GM21786 (cell line): ENCODE data around the gene DPM2.

ENCODE experiments used
- ATAC-seq: cut with Tn5 transposase; IDR thresholded peaks from one replicate; pipeline ENCODE4 v1.9.1; 2021; ENCODE audit not compliant: unreplicated experiment

DPM2 gene, protein sequence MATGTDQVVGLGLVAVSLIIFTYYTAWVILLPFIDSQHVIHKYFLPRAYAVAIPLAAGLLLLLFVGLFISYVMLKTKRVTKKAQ

DNA sequence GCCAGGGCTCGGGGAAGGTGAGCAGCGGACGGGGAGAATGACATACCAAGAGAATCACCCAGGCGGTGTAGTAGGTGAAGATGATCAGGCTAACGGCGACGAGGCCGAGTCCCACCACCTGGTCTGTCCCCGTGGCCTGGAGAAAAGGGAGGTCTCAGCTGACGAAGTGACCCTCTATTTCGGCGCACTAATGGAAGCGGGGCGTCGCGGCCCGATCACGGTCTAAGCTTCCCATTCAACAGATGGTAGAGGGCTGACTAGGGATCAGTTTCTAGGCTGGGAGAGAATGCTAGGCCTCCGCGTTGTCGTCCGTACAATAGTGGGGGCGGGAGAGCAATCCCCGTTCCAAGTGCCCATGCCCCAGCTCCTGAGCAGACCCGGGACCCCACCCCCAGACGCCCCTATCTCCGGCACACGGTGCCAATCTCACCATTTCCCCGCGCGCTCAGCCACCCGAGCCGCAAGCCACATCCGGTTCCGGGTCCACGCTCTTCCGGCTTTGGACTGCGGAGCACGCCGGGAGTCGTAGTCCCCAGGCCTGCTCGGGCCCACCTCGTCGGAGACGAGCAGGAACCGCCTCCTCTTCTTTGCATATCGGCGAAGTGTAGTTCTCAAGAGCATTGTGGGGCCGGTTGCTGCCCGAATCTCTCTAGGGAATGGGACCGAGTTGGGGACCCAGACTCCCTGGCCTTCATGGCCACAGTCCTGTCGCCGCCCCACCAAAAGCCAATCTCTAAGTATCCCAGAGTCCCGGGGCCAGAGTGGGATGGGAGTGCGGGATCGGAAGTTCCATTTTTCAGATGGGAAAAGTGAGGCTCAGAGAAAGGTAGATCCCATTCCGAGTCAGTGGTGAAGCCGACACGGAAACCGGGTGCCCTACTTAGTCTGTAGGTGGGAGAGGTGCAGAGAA is at the start of gene DPM2:
TSS of gene DPM2 (minus strand) at position 467 of the 910 bp plus-strand sequence. CDS start at position 433, 34 bp downstream.
- peak; percentile 94 for ATAC-seq

DNA sequence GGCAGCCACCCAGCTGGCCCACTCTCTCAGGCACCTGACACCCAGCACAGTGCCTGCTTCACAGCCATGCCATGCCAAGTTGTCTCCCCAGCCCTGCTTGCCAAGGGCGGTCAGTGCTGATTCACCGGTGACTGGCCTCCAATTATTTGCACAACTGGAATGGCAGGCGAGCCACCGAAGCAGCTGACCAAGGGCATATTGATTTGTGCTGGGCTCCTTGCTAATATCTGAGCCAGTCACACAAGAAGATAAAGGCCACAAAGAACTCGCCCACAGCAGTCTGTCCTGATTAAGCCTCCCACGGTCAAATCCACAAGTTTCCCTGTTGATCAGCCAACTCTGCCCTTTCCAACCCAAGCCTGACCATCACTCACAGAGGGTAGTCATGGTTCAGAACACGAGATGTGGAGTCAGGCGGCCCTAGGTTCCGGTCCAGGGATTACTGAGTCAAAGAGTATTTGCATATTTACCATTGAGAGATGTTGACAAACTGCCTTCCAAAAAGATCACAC is 49.5 kb upstream of the DPM2 start:
- no peak for ATAC-seq

DNA sequence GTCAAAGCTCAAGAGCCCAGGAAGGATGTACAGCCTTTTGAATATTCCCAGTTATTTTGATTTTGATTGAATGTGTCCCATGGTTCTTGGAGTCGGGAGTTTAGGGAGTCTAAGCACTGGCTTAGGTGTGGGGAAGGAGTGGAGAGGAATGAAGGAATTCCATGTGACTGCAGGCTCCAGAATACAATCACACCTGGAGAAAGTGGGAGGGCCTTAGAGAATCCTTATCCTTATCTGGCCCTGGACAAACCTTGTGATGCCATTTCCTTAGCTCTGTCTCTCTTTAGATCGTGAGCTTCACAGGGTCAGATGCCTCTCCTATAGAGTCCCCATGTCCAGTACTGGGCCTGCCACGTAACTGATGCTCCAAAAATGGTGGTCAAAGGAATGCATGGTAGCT is 47.4 kb upstream of the DPM2 start:
- ATAC-seq = no peak

DNA sequence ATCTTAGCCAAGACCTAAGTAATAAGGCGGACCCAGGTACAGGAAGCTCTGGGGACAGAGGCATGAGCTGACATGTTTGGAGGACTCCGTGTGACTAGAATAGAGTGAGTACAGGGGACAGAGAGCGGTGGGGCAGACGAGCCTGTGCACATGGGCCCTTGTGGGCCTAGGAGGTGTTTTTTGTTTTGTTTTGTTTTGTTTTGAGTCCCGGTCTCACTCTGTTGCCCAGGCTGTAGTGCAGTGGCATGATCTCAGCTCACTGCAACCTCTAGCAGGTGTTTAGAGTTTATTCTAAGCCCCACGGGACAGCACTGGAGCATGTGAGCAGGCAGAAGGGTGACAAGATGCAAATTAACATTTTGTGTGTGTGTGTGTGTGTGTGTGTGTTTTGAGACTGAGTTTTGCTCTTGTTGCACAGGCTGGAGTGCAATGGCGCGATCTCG is 46.2 kb upstream of the DPM2 start:
- ATAC-seq = peak; percentile 30

DNA sequence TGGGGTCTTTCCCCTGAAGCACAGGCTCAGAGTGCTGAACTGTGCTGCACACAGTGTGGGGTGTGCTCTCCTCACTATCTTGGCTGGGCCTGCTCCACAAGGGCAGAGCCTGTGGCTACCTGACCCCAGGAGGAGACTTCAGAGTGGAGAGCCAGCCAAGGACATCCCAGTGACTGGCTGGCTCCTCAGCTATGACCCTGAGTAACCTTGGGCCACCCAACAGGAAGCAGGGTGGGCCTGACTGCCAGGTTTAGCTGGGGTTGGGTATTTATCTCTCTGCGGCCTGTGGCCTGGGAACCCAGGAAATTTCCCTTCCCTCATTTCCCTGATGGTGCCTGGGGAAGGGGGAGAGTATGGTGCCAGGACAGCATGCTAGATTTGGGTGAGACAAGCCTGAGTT is 45.3 kb upstream of the DPM2 start:
- ATAC-seq = no peak

DNA sequence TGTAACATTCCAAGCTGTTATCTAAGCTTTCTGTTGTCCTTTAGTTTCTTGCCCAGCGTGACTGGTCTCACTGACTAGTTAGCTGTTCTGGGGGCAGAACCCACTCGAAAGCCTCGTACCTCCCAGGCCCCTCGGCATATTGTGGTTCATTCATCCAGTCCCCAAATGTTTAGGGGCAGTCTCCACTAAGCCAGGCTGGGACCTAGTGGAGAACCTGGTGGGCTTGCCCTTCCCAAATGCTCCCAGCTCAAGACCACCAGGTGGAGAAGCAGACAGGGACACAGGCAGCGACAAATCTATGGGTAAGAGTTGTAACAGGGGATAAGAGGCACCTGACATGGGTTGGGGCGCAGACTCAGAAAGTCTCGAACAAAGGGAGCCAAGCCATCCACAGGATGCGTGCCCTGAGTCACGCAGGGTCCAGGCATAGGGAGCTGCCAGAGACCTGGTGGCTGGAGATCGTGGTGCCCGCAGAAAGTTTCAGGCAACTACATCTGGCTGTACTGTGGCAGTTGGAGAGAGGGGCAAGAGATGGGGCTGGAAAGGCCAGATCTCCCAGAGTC is 44.0 kb upstream of the DPM2 start:
- no peak for ATAC-seq

DNA sequence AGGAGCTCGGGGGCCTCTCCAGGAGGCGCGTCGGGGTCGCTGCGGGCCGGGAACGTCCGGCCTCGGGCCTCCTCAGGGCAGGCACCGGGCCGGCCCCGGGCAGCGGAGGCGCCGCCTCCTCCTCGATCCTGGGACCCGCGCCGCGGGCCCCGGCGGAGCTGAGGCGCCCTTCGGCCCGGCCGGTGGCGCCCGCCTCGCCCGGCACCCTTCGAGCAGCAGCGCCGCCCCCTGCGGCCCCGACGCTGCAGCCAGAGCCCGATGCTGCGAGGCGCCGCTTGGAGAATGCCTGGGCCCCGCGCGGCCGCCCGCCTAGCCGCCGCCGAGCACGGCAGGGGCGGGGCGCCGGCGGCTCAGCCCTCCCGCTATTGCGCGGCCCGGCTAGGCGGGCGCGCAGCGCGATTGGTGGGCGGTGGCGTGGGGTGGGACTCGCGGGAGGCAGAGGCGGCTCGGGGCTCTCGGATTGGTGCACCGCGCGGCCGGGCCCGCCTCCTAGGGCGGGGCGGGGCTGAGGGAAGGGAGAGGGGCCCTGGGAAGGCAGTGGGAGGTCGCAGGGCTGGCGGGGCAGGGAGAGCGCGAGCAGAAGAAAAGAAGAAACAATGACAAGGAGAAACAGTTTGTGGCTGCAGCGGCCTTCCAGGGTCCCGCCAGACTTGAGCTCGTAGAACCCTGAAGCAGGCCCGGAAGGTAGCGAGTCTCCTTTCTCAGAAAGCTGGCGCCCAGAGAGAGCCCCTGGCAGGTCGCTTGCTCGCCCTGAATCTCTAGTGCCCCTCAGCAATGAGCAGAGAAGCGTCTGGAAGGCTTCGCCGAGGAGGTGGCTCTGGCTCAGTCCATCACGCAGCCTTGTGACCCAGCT is 43.3 kb upstream of the DPM2 start, which contains the start of gene EEIG1:
TSS of gene EEIG1 (minus strand) at position 284 of the 853 bp plus-strand sequence. CDS start 852 bp downstream, outside the sequence.
- ATAC-seq = peak; percentile 67

DNA sequence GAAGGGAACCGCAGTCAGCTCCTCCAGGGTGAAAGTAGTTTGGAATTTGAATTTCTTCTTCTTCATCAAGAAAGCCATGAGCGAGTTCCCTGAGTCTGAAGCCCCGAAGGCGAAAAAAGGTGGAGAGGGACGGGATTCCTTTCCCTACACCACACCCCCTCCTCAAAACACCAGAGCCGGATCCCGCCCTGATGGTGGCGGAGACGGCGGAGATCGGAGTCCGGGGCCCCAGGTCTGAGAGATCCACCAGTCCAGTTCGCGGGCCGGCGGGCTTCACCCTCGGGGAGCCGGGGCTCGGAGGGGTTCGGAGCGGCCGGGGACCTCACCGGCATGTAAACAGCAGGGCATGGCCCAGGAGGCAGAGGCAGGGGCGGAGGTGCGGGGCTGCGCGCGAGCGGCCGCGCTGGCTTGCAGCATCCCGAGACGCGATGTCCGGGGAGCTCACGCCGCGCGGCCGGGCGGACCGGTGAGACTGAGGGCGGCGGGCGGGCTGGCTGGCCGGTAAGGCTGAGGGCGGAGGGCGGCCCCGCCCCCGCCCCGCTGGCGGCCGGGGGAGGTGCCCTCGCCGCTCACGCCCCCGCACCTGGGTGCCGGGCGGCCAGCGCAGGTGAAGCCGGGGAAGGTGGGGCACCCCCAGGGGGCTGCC is 42.5 kb upstream of the DPM2 start:
- peak; percentile 21 for ATAC-seq

DNA sequence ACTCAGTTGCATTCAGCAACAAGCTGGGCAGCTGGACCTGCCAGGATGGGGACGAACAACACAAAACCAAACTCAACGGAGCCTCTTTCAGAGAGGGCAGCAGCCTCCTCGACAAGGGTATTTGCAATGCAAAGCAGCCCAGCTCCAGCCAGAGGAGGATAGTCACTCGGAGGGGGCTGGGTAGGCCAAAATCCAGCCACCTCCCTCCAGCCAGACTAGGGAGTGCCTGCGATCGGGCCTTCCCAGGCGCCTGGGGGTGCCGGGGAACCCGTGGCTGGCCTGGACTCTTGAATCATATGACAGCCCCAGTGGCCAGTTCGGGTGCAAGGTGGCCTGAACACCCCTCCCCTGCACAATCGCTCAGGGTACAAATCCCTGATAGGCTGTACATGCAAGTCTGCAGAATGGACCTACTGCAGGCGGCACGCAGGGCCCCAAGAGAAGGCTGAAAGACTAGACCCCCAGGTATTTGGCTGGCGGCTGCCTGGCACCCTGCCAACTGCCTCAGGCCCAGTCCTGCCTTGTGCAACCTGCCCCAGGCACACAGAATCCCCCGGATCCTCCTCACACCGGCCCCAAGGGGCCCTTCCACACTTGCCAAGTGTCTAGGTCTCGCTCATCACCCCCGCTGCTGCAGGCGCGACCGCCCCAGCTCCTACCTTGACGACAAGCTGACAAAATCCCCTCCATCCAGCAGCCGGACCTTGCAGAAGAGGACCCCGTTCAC is 41.8 kb upstream of the DPM2 start:
- no peak for ATAC-seq

DNA sequence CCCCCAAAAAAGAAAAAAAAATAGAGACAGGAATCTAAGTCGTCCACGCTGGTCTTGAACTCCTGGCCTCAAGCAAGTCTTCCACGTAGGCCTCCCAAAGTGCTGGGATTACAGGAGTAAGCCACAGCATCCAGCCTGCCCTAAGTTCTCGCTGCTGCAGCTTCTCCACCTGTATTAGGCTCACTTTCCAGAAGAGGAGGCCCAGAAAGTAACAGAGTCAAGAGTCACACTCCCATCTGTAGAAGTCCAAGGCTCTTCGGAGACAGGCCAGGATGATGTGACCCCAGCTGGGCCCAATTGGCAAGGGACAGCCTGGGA is 41.3 kb upstream of the DPM2 start:
- ATAC-seq = no peak

DNA sequence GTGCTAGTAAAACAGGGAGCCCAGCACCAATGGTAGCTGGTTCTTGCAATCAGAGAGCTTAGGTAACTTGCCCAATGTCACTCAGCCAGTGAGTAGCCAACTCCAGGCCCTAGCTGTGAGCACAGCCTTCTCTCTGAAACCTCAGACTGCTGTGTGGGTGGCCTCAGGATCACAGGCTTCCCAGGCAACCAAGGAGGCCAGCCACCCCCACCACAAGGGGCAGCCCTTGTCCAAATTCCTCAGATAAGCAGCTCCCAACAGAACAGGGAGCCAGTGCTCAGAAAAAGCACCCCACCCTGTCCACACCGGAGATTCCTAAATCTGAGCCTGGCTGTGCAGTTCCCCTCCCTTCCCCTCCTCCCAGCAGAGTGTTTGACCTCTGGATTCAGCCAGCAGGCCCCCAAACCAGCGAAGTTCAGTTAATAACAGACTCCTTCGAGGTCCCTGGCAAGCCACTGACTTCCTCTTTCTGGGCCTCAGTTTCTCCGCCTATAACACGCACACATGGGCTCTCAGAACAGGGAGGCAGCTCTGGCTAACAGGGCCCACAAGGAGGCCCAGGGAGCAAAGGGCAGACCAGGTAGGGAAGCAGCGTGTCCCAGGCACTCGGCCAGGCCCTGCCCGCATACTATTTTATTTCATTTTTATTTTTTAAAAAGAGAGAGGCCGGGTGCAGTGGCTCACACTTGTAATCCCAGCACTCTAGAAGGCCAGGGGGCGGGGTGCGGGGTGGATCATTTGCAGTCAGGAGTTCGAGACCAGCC is 40.4 kb upstream of the DPM2 start:
- no peak for ATAC-seq

DNA sequence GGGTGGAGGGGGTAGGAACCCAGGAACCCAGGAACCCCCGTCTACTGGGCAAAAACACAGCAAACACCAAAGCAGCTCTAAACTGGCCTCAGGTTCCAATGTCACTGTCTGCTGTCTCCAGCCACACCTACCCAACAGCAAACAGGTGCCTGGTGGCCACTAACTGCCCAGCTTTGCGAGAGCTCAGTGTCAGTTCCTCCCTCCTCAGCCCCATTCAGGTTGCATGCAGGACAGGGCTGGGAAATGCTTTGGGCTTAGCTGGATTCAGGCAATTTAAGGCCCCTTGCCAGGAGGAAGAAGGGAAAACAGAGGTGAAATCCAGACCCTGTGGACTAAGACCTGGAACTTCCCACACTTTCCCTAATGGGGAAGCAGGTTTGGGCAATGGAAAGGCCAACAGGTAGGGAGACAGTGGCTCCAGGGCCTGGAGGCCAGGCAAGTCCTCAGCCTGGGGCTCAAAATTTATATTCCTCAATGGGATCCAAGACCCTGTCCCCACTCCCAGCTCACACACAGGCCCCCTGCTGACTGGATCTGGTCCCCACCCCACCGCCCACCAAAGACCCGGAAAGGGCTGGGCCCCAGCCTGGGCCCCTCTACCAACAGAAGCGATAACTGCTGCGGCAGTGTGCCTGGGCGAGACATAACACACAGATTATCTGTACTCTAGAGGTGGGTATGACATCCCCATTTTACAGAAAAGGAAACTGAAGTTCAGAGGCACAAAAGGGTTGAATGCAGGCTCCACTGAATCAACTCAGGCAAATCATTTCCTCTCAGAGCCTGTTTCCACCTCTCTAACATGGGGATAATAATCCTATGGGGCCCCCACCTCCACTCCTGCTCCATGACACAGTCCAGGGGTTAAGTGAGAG is 39.6 kb upstream of the DPM2 start:
- no peak for ATAC-seq

DNA sequence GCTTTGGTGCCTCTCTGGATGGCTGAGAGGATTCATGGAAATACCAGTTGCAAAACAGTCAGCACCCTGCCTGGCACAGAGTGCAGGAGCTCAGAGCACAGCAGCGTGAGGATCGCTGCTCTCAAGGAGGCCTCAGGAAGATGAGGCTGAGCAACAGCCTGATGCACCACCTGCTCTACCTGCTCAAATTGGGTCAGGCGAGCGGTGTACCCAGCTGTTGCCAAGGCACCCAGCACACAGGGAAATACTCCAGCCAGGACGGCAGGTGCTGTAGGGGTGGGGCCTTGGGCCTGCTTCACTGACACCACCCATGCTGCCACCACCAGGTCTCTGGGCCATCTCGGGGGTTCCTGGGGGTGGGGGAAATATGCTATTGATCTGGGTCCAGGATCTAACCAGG is 38.8 kb upstream of the DPM2 start:
- no peak for ATAC-seq

DNA sequence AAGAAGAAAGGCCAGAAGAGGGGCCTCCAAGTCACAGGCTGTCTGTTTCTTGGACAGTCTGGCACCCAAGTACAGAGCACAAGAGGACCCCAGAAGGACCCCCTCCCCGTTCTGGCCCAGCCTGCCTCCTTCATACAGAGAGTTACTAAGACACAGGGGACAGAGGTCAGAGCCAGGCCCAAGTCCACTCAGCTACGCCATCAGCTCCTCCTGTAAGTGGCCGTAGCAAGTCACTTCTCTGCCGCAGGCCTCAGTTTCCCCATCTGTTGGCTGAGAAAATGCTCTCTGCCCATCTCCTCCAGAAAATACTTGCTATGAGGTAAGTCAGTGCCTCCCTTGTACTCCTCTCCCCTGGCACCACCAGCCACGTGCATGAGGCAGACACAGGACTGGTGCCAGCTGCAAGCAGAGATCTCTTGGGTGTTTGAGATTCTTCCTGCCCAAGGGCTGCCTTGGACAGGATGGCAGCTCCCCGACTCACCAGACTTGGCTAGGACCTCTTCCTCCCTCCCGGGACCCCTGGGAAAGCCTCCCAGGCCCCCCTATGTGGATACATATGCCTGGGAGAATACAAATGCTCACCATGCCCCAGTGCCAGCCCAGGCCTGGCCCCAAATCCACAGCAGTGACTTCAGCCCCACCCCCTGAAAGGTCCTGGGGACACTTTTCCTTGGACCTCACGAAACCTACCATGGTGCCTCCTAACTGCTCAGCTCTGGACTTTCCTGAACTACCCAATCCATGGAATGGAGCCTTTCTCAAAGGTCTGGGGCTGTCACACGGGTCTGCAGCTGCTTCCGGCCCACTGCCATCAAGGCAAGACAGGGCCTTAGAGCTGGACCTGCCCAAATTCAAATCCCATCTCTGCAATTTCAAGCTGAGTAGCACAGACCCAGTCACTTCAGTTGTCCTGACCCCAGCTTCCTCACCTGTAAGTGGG is 38.0 kb upstream of the DPM2 start:
- no peak for ATAC-seq

DNA sequence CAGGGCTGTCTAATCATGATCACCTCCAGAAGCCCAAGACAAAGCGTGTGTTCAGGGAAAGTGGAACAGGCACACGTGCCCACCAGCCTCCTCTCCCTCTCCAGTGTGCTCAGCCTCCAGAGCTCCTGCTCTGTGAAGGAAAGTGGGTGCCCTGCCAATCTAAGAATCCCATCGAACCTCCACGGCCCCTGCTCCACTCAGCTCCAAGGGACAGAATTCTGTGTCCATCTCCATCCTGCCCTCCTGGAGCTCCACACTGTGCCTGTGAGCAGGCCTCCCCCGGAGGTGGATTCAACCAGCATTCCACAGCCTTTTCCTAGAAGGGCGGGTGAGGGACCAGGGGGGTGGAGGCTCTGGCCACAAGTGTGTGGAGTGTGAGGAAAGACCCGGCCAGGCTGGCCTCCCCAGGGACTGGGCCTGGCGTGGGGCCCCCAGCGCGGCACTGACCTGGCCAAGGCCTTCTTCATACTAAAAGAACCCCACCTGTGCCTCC is 37.2 kb upstream of the DPM2 start:
- no peak for ATAC-seq

DNA sequence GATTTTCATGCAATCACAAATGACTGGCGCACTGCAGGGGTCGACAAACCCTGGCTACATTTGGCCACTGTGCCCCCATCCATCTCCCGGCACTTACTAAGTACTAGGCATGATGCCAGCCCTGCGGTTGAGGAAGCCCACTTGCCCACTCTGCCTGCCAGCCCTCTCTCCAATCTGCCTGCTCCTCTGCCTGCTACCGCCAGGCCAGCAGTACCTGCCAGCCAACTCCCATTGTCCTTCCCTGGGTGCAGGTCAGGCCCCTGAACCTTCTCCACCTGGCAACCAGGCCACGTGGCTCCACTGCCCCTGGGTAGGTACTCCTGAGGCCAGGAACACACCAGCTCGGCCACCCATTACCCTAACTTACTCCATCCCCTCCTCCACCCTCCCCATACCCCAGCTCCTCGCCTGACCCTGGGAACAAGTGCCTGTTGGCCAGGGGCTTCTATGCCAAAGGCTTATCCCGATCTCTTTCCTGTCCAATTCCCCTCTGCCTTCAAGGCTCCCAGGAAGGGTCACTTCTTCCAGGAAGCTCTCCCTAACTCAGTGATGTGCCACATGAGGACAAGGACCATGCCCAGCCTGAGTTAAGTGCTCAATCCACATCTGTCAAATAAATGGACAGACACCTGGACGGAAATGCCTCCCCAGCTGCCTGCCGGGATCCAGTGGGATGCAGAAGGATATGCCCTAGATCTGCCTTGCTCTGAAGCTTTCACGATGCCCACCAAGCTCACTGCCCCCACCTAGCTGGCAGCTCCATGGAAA is 36.5 kb upstream of the DPM2 start:
- ATAC-seq = no peak
